ENCODE data around the gene ALG9. TPM values are rescaled to one million over a fixed set of nuclear protein-coding genes. Genes with fewer than 3 reads are reported as not detected.
"Not testable (repeated sequence)": the region's sequence is repeated elsewhere in the genome, so short reads cannot be mapped to it uniquely, and the experiment has no call there.

ALG9 gene
- total and polyA plus RNA-seq, 10 donors: 9.0 to 57.5 (median 27.0) TPM

DNA sequence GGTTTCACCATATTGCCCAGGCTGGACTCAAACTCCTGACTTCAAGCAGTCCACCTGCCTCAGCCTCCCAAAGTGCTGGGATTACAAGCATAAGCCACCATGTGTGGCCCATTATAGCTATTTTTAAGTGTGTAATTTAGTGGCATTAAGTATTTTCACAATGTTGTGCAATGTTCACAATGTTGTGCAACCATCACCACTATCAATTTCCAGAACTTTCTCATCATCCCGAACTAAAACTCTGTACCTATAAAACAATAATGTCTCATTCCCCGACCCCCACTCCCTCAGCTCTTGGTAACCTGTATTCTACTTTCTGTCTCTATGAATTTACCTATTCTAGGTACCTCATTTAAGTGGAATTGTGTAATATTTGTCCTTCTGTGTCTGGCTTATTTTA, 15.5 kb upstream of the ALG9 start:
- intact Hi-C loops (cut with DNase I; ENCODE audit: low total_unique reads): no loop called here
- Histone ChIP-seq H3K9me3 (peaks cover 0 to 2% (median under 1%) of the 10 kb centered on the region in 8 donors), H3K27me3 (replicated peaks in 1 of 7) (no peaks in the 10 kb centered on the region), H3K4me1 (no peaks in the 10 kb centered on the region), H3K27ac (no peak overlapping the region), H3K36me3 (peaks cover 0 to 11% (median 0%) of the 10 kb centered on the region in 6 donors), H3K4me3 (no peak overlapping the region)
- TF ChIP-seq POLR2A (IDR thresholded peaks at IDR 0.05) (no peak), POLR2AphosphoS5 (IDR thresholded peaks at IDR 0.05) (no peak), CTCF (IDR thresholded peaks at IDR 0.05 in 8 of 11, conservative IDR thresholded peaks at IDR 0.05 in 3 of 11) (no peak)
- WGBS, 5 donors: 76 to 92% (median 84%) methylated on average over 2 of the region's 2 CpGs
- DNase-seq: no peak

DNA sequence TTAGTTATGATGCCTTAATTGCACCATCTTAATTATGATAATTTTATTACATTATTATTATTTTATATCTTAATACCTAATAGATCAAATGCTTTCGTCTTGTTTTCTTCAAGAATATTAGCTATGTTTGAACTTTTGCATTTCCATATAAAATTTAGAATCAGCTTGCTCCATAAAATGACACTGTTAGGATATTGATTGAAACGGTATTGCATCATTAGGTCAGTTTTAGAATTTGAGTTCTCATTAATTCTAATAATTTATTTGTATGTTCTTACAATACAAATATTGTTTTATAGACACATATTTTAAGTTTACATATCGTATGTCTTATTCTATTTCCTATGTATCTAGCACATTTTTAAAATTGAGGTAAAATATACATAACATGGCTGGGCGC, 14.7 kb upstream of the ALG9 start:
- no peak overlapping the region for H3K4me3 ChIP-seq
- TF ChIP-seq CTCF (IDR thresholded peaks at IDR 0.05 in 8 of 11, conservative IDR thresholded peaks at IDR 0.05 in 3 of 11) (no peak), POLR2AphosphoS5 (IDR thresholded peaks at IDR 0.05) (no peak), POLR2A (IDR thresholded peaks at IDR 0.05) (no peak)
- WGBS, 5 donors: 68 to 97% (median 93%) methylated on average over 4 of the region's 4 CpGs

DNA sequence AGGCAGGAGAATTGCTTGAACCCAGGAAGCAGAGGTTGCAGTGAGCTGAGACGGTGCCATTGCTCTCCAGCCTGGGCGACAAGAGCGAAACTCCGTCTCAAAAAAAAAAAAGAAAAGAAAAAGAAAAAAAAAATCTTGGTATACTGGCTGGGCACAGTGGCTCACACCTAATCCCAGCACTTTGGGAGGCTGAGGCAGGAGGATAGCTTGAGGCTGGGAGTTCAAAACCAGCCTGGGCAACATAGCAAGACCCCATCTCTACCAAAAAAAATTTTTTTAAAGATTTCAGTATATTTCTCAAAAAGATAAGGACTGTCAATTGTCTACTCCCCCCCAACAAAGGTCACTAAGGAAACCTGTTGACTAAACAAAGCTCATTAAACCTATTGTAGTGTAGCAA, 13.7 kb upstream of the ALG9 start:
- DNase-seq; H3K9me3 ChIP-seq; intact Hi-C loops (cut with DNase I; ENCODE audit: low total_unique reads); H3K27me3 ChIP-seq (replicated peaks in 1 of 7); H3K27ac ChIP-seq; H3K4me1 ChIP-seq; H3K4me3 ChIP-seq: not testable (repeated sequence)
- H3K36me3 ChIP-seq: peaks cover 0 to 11% (median 0%) of the 10 kb centered on the region in 6 donors
- 69 to 98% (median 92%) methylated on average over 4 of the region's 4 CpGs for WGBS, 5 donors

More for the DNA sequence above, 14.7 kb upstream of the ALG9 start:
- Histone ChIP-seq H3K36me3 (peaks cover 0 to 11% (median 0%) of the 10 kb centered on the region in 6 donors), H3K9me3 (no peaks in the 10 kb centered on the region), H3K27ac (no peak overlapping the region), H3K27me3 (replicated peaks in 1 of 7) (no peaks in the 10 kb centered on the region), H3K4me1 (no peaks in the 10 kb centered on the region)
- intact Hi-C loops (cut with DNase I; ENCODE audit: low total_unique reads): no loop called here
- DNase-seq: no peak

DNA sequence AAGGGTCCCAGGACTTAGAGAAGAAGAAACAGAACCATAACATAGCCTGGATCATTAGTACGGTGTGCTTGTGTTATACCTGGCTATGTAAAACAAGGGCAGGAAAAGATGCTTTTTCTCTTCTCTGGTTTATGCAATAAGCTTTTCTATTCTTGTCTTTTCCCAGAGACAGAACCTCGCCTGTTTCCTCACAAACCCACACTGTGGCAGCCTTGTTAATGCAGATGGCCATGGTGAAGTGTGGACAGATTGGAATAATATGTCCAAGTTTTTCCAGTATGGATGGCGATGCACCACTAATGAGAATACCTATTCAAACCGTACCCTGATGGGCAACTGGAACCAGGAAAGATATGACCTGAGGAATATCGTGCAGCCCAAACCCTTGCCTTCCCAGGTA, 10.8 kb upstream of the ALG9 start:
- DNase-seq: no peak
- Histone ChIP-seq H3K4me3 (no peak overlapping the region), H3K27ac (no peak overlapping the region), H3K9me3 (no peaks in the 10 kb centered on the region), H3K4me1 (peaks cover 8 to 28% (median 17%) of the 10 kb centered on the region in 6 donors), H3K27me3 (replicated peaks in 1 of 7) (no peaks in the 10 kb centered on the region), H3K36me3 (peaks cover 0 to 11% (median 0%) of the 10 kb centered on the region in 6 donors)
- TF ChIP-seq CTCF (IDR thresholded peaks at IDR 0.05 in 8 of 11, conservative IDR thresholded peaks at IDR 0.05 in 3 of 11) (no peak), POLR2AphosphoS5 (IDR thresholded peaks at IDR 0.05) (no peak), POLR2A (IDR thresholded peaks at IDR 0.05) (no peak)
- intact Hi-C loops (cut with DNase I; ENCODE audit: low total_unique reads): no loop called here
- WGBS, 5 donors: 86 to 95% (median 90%) methylated on average over 5 of the region's 5 CpGs

DNA sequence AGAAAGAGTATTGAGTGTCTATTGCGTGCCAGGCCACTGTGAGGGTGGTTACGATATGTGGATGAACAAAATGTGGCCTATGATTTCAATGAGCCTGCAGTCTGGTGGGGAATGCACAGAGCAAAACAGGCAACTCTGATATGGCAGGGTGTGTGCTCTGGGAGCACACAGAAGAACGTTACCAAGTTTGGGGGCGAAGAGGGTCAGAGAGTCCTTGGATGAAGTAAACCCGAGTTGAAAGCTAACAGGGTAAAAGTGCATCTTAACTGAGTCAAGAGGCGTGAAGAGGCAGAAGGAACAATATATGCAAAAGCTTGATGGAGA, 8.2 kb upstream of the ALG9 start:
- TF ChIP-seq CTCF (IDR thresholded peaks at IDR 0.05 in 8 of 11, conservative IDR thresholded peaks at IDR 0.05 in 3 of 11) (no peak), POLR2A (IDR thresholded peaks at IDR 0.05) (no peak), POLR2AphosphoS5 (IDR thresholded peaks at IDR 0.05) (no peak)
- Histone ChIP-seq H3K27ac (peak overlapping the region; percentile 93 to 97 (median 96)), H3K36me3 (peaks cover 0 to 33% (median 8%) of the 10 kb centered on the region in 6 donors), H3K27me3 (replicated peaks in 1 of 7) (no peaks in the 10 kb centered on the region), H3K4me3 (peak overlapping the region; percentile 32 to 82 (median 68)), H3K4me1 (peaks cover 8 to 30% (median 17%) of the 10 kb centered on the region in 6 donors), H3K9me3 (no peaks in the 10 kb centered on the region)
- DNase-seq: no peak
- WGBS, 5 donors: 50 to 54% (median 54%) methylated on average over 6 of the region's 6 CpGs
- intact Hi-C loops (cut with DNase I; ENCODE audit: low total_unique reads): loop anchor here (2.0 kb wide), 1 partner anchor 47 kb away; no protein-coding TSS in a partner anchor

Data from spleen (tissue), 11 donors.